Gastrocnemius medialis (tissue), 4 donors: ENCODE measurements around the gene NDUFA12.

Experiments used
- CTCF ChIP-seq, 5 experiments: fragments of 450-650 bp in 3 of 5; fragments of 200-600 bp in 2 of 5; sonication (generic) in 2 of 5; IDR thresholded peaks in 4 of 5; conservative IDR thresholded peaks in 1 of 5; 1 replicate in 4 of 5; 2 replicates in 1 of 5; pipeline ENCODE4 v1.5.1; 2016 to 2019; ENCODE audit warnings: antibody characterized with exemption in 5 of 5, mild to moderate bottlenecking in 3 of 5, moderate library complexity in 3 of 5
- POLR2A ChIP-seq, 2 donors: fragments of 450-650 bp; IDR thresholded peaks; one replicate each; pipeline ENCODE4 v1.6.1; 2017; ENCODE audit warnings: antibody characterized with exemption in 2 of 2, mild to moderate bottlenecking in 2 of 2, moderate library complexity in 2 of 2

GRCh38 chr12:94940771-94941170 is 62.7 kb downstream of the NDUFA12 start:
- no peak for TF ChIP-seq CTCF (IDR thresholded peaks at IDR 0.05 in 4 of 5, conservative IDR thresholded peaks at IDR 0.05 in 1 of 5)
- TF ChIP-seq POLR2A (IDR thresholded peaks at IDR 0.05) = no peak
